SK-N-SH treated with all-trans-retinoic acid at 6 μM for 48 hours (cell line): ENCODE measurements around the gene TMEM165.

ENCODE experiments used
- CSDC2 ChIP-seq: fragments of 250-450 bp; sonication (Bioruptor Pico); IDR thresholded peaks from 2 replicates; pipeline ENCODE4 v1.5.0; 2020; ENCODE audit warnings: mild to moderate bottlenecking, moderate library complexity
- GLIS3 ChIP-seq: fragments of 250-450 bp; sonication (Bioruptor Pico); IDR thresholded peaks from 2 replicates; pipeline ENCODE4 v1.5.0; 2020; ENCODE audit warnings: mild to moderate bottlenecking, moderate library complexity
- OSR1 ChIP-seq: fragments of 250-450 bp; sonication (Bioruptor Pico); IDR thresholded peaks from 2 replicates; pipeline ENCODE4 v1.8.0; 2022; ENCODE audit warnings: moderate library complexity, mild to moderate bottlenecking, inconsistent platforms
- PATZ1 ChIP-seq: fragments of 250-450 bp; sonication (Bioruptor Pico); IDR thresholded peaks from 2 replicates; pipeline ENCODE4 v1.8.0; 2020; ENCODE audit warnings: mild to moderate bottlenecking, moderate library complexity, borderline replicate concordance
- ZFP3 ChIP-seq: fragments of 250-450 bp; sonication (Bioruptor Pico); IDR thresholded peaks from 2 replicates; pipeline ENCODE4 v1.5.0; 2020; ENCODE audit warnings: mild to moderate bottlenecking, moderate library complexity
- ZFP30 ChIP-seq: fragments of 450-650 bp; formaldehyde crosslinking; IDR thresholded peaks from 2 replicates; pipeline ENCODE4 v1.5.0; 2022; ENCODE audit warnings: mild to moderate bottlenecking, moderate library complexity
- ZNF70 ChIP-seq: fragments of 450-650 bp; formaldehyde crosslinking; IDR thresholded peaks from 2 replicates; pipeline ENCODE4 v1.5.0; 2020; ENCODE audit warnings: mild to moderate bottlenecking, moderate library complexity
- ZNF8 ChIP-seq: fragments of 450-650 bp; formaldehyde crosslinking; IDR thresholded peaks from 2 replicates; pipeline ENCODE4 v1.5.0; 2020; ENCODE audit warnings: mild to moderate bottlenecking, moderate library complexity
- TF ChIP-seq, protein P1 (sequence below): fragments of 250-450 bp; sonication (Bioruptor Pico); IDR thresholded peaks from 2 replicates; pipeline ENCODE4 v1.8.0; 2021; ENCODE audit warnings: low read depth, mild to moderate bottlenecking, moderate library complexity, borderline replicate concordance

DNA sequence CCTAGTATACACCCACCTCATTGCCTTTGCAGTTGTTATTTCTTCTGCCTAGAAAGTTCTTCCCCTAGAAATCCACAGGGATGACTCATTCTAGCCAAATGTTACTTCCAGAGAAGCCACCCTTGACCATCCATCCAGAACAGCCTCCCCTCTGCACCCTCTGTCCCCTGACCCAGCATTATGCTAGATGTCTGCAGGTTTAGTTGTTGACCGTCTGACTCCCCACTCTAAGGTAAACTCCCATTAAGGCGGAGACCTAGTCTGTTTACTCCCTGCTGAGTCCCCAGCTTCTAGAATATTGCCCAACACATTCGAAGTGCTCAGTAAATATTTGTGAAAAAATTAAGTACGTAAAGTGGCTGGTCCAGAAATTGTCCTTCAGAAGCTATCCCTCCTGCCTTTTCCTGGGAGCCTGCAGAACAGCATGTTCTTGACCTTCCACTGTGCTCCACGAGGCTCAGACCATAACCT is 38.7 kb upstream of the TMEM165 start:
- TF ChIP-seq ZNF8 (CRISPR knock-in tag) (no peak), GLIS3 (CRISPR knock-in tag) (no peak), OSR1 (CRISPR knock-in tag) (no peak), ZFP30 (CRISPR knock-in tag) (no peak), CSDC2 (no peak), PATZ1 (CRISPR knock-in tag) (no peak), ZNF70 (CRISPR knock-in tag) (no peak), ZFP3 (CRISPR knock-in tag) (no peak)
- TF ChIP-seq, protein P1, sequence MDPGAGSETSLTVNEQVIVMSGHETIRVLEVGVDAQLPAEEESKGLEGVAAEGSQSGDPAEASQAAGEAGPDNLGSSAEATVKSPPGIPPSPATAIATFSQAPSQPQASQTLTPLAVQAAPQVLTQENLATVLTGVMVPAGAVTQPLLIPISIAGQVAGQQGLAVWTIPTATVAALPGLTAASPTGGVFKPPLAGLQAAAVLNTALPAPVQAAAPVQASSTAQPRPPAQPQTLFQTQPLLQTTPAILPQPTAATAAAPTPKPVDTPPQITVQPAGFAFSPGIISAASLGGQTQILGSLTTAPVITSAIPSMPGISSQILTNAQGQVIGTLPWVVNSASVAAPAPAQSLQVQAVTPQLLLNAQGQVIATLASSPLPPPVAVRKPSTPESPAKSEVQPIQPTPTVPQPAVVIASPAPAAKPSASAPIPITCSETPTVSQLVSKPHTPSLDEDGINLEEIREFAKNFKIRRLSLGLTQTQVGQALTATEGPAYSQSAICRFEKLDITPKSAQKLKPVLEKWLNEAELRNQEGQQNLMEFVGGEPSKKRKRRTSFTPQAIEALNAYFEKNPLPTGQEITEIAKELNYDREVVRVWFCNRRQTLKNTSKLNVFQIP (CRISPR knock-in tag): no peak
